ENCODE data around the gene AOAH. TPM values are rescaled to one million over a fixed set of nuclear protein-coding genes. Genes with fewer than 3 reads are reported as not detected.

The AOAH gene
- total and polyA plus RNA-seq, 2 experiments from 2014 or later, result not detected

- Histone ChIP-seq H3K27ac (no peak overlapping the region), H3K36me3 (no peaks in the 10 kb centered on the region), H3K4me1 (ENCODE audit: low read depth) (no peaks in the 10 kb centered on the region), H3K27me3 (no peaks in the 10 kb centered on the region), H3K4me3 (no peak overlapping the region), H3K9me3 (ENCODE audit: low read depth) (no peaks in the 10 kb centered on the region)
- DNase-seq (ENCODE audit: low read depth in 1 of 2, low spot score in 1 of 2), result no peak
- no peak for TF ChIP-seq CTCF (IDR thresholded peaks at IDR 0.05; ENCODE audit: low read depth, low read length)
Measured at GRCh38 chr7:36762394-36762793, 38.1 kb upstream of the AOAH start.

- Histone ChIP-seq H3K9me3 (ENCODE audit: low read depth) (no peaks in the 10 kb centered on the region), H3K4me3 (no peak overlapping the region), H3K36me3 (no peaks in the 10 kb centered on the region), H3K27ac (no peak overlapping the region), H3K4me1 (ENCODE audit: low read depth) (no peaks in the 10 kb centered on the region), H3K27me3 (no peaks in the 10 kb centered on the region)
- DNase-seq (ENCODE audit: low read depth in 1 of 2, low spot score in 1 of 2), result no peak
- TF ChIP-seq CTCF (IDR thresholded peaks at IDR 0.05; ENCODE audit: low read depth, low read length), result no peak
Measured at GRCh38 chr7:36761835-36762234, 37.5 kb upstream of the AOAH start.

- TF ChIP-seq CTCF (IDR thresholded peaks at IDR 0.05; ENCODE audit: low read depth, low read length), result no peak
- Histone ChIP-seq H3K27ac (no peak overlapping the region), H3K27me3 (no peaks in the 10 kb centered on the region), H3K4me3 (no peak overlapping the region), H3K4me1 (ENCODE audit: low read depth) (no peaks in the 10 kb centered on the region), H3K36me3 (no peaks in the 10 kb centered on the region), H3K9me3 (ENCODE audit: low read depth) (no peaks in the 10 kb centered on the region)
- no peak for DNase-seq (ENCODE audit: low read depth in 1 of 2, low spot score in 1 of 2)
Measured at GRCh38 chr7:36760856-36761762, 36.8 kb upstream of the AOAH start.

- Histone ChIP-seq H3K4me1 (ENCODE audit: low read depth) (no peaks in the 10 kb centered on the region), H3K4me3 (no peak overlapping the region), H3K27ac (no peak overlapping the region), H3K36me3 (no peaks in the 10 kb centered on the region), H3K9me3 (ENCODE audit: low read depth) (no peaks in the 10 kb centered on the region), H3K27me3 (no peaks in the 10 kb centered on the region)
- no peak for TF ChIP-seq CTCF (IDR thresholded peaks at IDR 0.05; ENCODE audit: low read depth, low read length)
- peak in 1 of 2 donors; percentile 21 for DNase-seq (ENCODE audit: low read depth in 1 of 2, low spot score in 1 of 2)
Measured at GRCh38 chr7:36758879-36759278, 34.6 kb upstream of the AOAH start.

GRCh38 chr7:36755484-36755883 lies 31.2 kb upstream of the AOAH start:
- Histone ChIP-seq H3K27me3 (no peaks in the 10 kb centered on the region), H3K4me3 (no peak overlapping the region), H3K27ac (no peak overlapping the region), H3K9me3 (ENCODE audit: low read depth) (no peaks in the 10 kb centered on the region), H3K4me1 (ENCODE audit: low read depth) (no peaks in the 10 kb centered on the region), H3K36me3 (no peaks in the 10 kb centered on the region)
- no peak for TF ChIP-seq CTCF (IDR thresholded peaks at IDR 0.05; ENCODE audit: low read depth, low read length)
- no peak for DNase-seq (ENCODE audit: low read depth in 1 of 2, low spot score in 1 of 2)

All from cardiac muscle cell (in vitro differentiated cells and primary cell).